GM23338 (cell line): ENCODE data around the gene RHEBL1. TPM values are rescaled to one million over a fixed set of nuclear protein-coding genes. Genes with fewer than 3 reads are reported as not detected.

Source experiments
- ATAC-seq: fragments of 200-7000 bp; cut with Tn5 transposase; 3 replicates; pipeline ENCODE4 v1.9.1; 2020
- DNase-seq: peaks from one replicate; pipeline ENCODE4 v3.0.0-alpha.2; 2015; ENCODE audit warnings: low spot score
- H2AFZ ChIP-seq: fragments of 200-600 bp; sonication (generic); 2 replicates; pipeline ENCODE4 v1.8.0; 2016; ENCODE audit warnings: antibody characterized with exemption, mild to moderate bottlenecking, moderate library complexity
- H3F3A ChIP-seq: fragments of 200-600 bp; sonication (generic); replicated peaks from 2 replicates; pipeline ENCODE4 v1.8.0; 2017; ENCODE audit warnings: antibody characterized with exemption, mixed run types, low read depth
- H3K27ac ChIP-seq: fragments of 200-600 bp; sonication (generic); 2 replicates; pipeline ENCODE4 v1.6.1; 2016; ENCODE audit warnings: low read depth
- H3K27me3 ChIP-seq: fragments of 200-600 bp; sonication (generic); 2 replicates; pipeline ENCODE4 v1.8.0; 2016; ENCODE audit warnings: mild to moderate bottlenecking, mixed run types, moderate library complexity; ENCODE audit not compliant: insufficient read depth
- H3K36me3 ChIP-seq: fragments of 200-600 bp; sonication (generic); 2 replicates; pipeline ENCODE4 v1.8.0; 2016; ENCODE audit warnings: mild to moderate bottlenecking; ENCODE audit not compliant: insufficient read depth
- H3K4me1 ChIP-seq: fragments of 200-600 bp; sonication (generic); 2 replicates; pipeline ENCODE4 v1.8.0; 2016; ENCODE audit warnings: mild to moderate bottlenecking, moderate library complexity; ENCODE audit not compliant: insufficient read depth
- H3K4me2 ChIP-seq: fragments of 200-600 bp; sonication (generic); 2 replicates; pipeline ENCODE4 v1.7.1; 2017; ENCODE audit warnings: mixed run types
- H3K4me3 ChIP-seq: fragments of 200-600 bp; sonication (generic); 2 replicates; pipeline ENCODE4 v1.6.1; 2016; ENCODE audit warnings: mixed run types
- H3K79me2 ChIP-seq: fragments of 200-600 bp; sonication (generic); replicated peaks from 2 replicates; pipeline ENCODE4 v1.8.0; 2017; ENCODE audit warnings: mild to moderate bottlenecking; ENCODE audit not compliant: insufficient read depth
- H3K9me2 ChIP-seq: fragments of 200-600 bp; sonication (generic); 2 replicates; pipeline ENCODE4 v1.8.0; 2017; ENCODE audit not compliant: insufficient read depth
- H4K20me1 ChIP-seq: fragments of 200-600 bp; sonication (generic); replicated peaks from 2 replicates; pipeline ENCODE4 v1.8.0; 2017; ENCODE audit warnings: mild to moderate bottlenecking; ENCODE audit not compliant: insufficient read depth
- H3K27ac Mint-ChIP-seq: 2 replicates; pipeline ENCODE4 v1.8.0; 2020; ENCODE audit warnings: inconsistent platforms, mild to moderate bottlenecking, moderate library complexity, mixed read lengths
- H3K27me3 Mint-ChIP-seq: 3 replicates; pipeline ENCODE4 v1.8.0; 2022; ENCODE audit warnings: low read depth, mild to moderate bottlenecking, moderate library complexity, mixed read lengths, inconsistent platforms; ENCODE audit not compliant: insufficient read depth, poor library complexity
- H3K36me3 Mint-ChIP-seq: 3 replicates; pipeline ENCODE4 v1.8.0; 2021; ENCODE audit warnings: low read depth, mild to moderate bottlenecking, inconsistent platforms, moderate library complexity, mixed read lengths
- H3K4me1 Mint-ChIP-seq: 3 replicates; pipeline ENCODE4 v1.8.0; 2020; ENCODE audit warnings: mild to moderate bottlenecking, inconsistent platforms, mixed read lengths
- H3K4me3 Mint-ChIP-seq: 3 replicates; pipeline ENCODE4 v1.8.0; 2021; ENCODE audit warnings: moderate library complexity, mild to moderate bottlenecking, inconsistent platforms, mixed read lengths
- H3K9me3 Mint-ChIP-seq: 3 replicates; pipeline ENCODE4 v1.8.0; 2020; ENCODE audit warnings: moderate library complexity, mild to moderate bottlenecking, inconsistent platforms, mixed read lengths
- CREB1 ChIP-seq: fragments of 250-450 bp; sonication (Bioruptor Pico); IDR thresholded peaks from 2 replicates; pipeline ENCODE4 v1.5.0; 2020; ENCODE audit warnings: low read depth, mild to moderate bottlenecking, moderate library complexity
- CTCF ChIP-seq, 2 experiments: fragments of 200-600 bp in 1 of 2; sonication (generic) in 1 of 2; conservative IDR thresholded peaks; 2 replicates each; pipeline versions ENCODE4 v1.5.1 to v1.6.1; 2016 to 2017; ENCODE audit warnings: antibody characterized with exemption in 2 of 2, low read depth in 2 of 2, mild to moderate bottlenecking in 2 of 2, moderate library complexity in 1 of 2
- ETS1 ChIP-seq: IDR thresholded peaks from 2 replicates; pipeline ENCODE4 v1.6.1; 2016; ENCODE audit warnings: antibody characterized with exemption
- EZH2 ChIP-seq: fragments of 200-600 bp; sonication (generic); IDR thresholded peaks from one replicate; pipeline ENCODE4 v1.8.0; 2017; ENCODE audit warnings: antibody characterized with exemption, mild to moderate bottlenecking, low read depth; ENCODE audit not compliant: unreplicated experiment
- JUNB ChIP-seq: IDR thresholded peaks from one replicate; pipeline ENCODE4 v1.6.1; 2016; ENCODE audit warnings: antibody characterized with exemption; ENCODE audit not compliant: unreplicated experiment
- NANOG ChIP-seq: IDR thresholded peaks from 2 replicates; pipeline ENCODE4 v1.6.1; 2016; ENCODE audit warnings: antibody characterized with exemption, borderline replicate concordance
- POLR2AphosphoS5 ChIP-seq: IDR thresholded peaks from 2 replicates; pipeline ENCODE4 v1.6.1; 2016; ENCODE audit warnings: antibody characterized with exemption, low read depth
- REST ChIP-seq: IDR thresholded peaks from one replicate; pipeline ENCODE4 v1.6.1; 2018; ENCODE audit warnings: antibody characterized with exemption; ENCODE audit not compliant: unreplicated experiment
- STAT1 ChIP-seq: IDR thresholded peaks from one replicate; pipeline ENCODE4 v1.6.1; 2016; ENCODE audit warnings: antibody characterized with exemption; ENCODE audit not compliant: unreplicated experiment
- ZNF114 ChIP-seq: fragments of 250-450 bp; sonication (Bioruptor Pico); IDR thresholded peaks from 2 replicates; pipeline ENCODE4 v1.5.0; 2020; ENCODE audit warnings: mild to moderate bottlenecking, moderate library complexity
- long read RNA-seq: library from polyadenylated mRNA; unstranded; transcript quantifications from one replicate; pipeline ENCODE4 v2.0.0, GENCODE V29; 2020; ENCODE audit not compliant: unreplicated experiment
- polyA plus RNA-seq: library from polyadenylated mRNA; unstranded; fragments of >200 nt; fragmentation: Nextera tagmentation; extraction: Ambion mirVana; gene quantifications from 2 replicates; pipeline ENCODE4 v1.2.1, GENCODE V29; 2016
- total RNA-seq: library from RNA; depleted of rRNA; stranded (reverse); fragments of >200 nt; shearing (Covaris generic); gene quantifications from 2 replicates; pipeline ENCODE4 v1.2.3, GENCODE V29; 2014; rRNA removed
- TF ChIP-seq, protein P1 (sequence below): fragments of 250-450 bp; sonication (Bioruptor Pico); IDR thresholded peaks from 2 replicates; pipeline ENCODE4 v1.5.0; 2020; ENCODE audit warnings: mild to moderate bottlenecking, moderate library complexity

RHEBL1 gene
- total RNA-seq (6.7 and 11.8 TPM in 2 replicates), polyA plus RNA-seq (9.4 and 10.7 TPM in 2 replicates)
- long read RNA-seq, transcript RHEBL1-201 (8 exons, 1,210 nt): major isoform, 10 of 16 reads
- long read RNA-seq, partial matches to known transcripts: 0 of 16 reads
- long read RNA-seq, other reads (novel, unspliced or antisense): 4 of 16 reads

DNA sequence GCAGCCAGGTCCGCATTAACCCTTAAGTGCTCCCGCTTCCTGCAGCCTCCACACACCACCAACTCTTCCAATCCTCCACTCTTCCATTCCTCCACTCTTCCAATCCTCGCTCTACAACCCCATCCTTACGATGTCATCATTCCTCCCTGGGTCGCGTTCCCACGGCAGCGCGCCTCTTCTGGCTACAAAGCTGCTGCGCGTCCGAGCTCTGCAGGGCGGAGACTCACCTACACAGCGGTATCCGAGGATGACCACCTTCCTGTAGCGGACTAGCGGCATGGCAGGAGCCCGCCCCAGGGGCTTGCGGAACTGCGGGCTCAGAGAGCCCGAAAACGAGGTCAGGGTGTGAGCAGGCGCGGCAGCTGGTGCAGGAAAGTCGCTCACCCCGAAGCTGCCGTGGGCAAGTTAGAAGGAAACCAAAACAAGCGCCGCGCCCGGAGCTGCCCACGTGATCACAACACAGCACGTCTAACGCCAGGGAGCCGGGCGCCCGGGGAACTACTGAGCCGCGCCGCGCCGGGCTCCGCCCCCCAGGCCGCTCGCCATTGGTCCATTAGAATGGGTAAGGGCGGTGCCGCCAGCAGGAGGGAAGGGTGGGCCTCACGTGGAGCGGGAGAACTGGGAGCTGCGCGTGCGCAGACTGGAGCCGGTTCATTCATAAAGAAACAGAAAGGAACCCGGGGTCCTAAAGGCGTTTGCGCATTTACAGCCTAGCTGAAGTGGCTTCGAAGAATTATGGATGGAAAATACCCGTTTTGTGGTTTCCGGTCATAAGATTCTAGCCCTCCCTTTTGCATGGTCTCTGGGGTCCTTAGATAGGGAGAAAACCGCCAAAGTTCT is at the start of gene RHEBL1:
Gene RHEBL1 (minus strand): TSS at position 473 of the 840 bp plus-strand sequence. CDS start 194 bp downstream, at position 279.
- H3K4me1 ChIP-seq: peaks cover 10% of the 10 kb centered on the region; the same call in 1 of the 2 replicates
- H3K4me2 ChIP-seq: peak within 1 kb of the TSS; percentile 89
- Mint-ChIP-seq H3K4me1 (peaks cover 10% of the 10 kb centered on the region), H3K27ac (peak within 1 kb of the TSS; percentile 4; the same call in 1 of the 2 replicates), H3K4me3 (peak within 1 kb of the TSS; percentile 87), H3K27me3 (peaks cover 14% of the 10 kb centered on the region), H3K9me3 (no peaks in the 10 kb centered on the region; the same call in 2 of the 3 replicates), H3K36me3 (0 out of 3 replicates have a peak, but pooled peaks cover 4% of the 10 kb centered on the region)
- no peaks in the 10 kb centered on the region for H3K79me2 ChIP-seq
- peaks cover 5% of the 10 kb centered on the region; the same call in 1 of the 2 replicates for H3F3A ChIP-seq
- H3K4me3 ChIP-seq: peak within 1 kb of the TSS; percentile 94
- DNase-seq: peak; percentile 97
- no peaks in the 10 kb centered on the region for H3K36me3 ChIP-seq
- ATAC-seq: peak; percentile 94
- peak within 1 kb of the TSS; percentile 90 for H2AFZ ChIP-seq
- TF ChIP-seq POLR2AphosphoS5 (peak; percentile 52), ETS1 (no peak), STAT1 (no peak), CTCF (conservative IDR thresholded peaks at IDR 0.05; ENCODE audit: low read depth in 2 of 2) (peak; percentile 22 to 28; a peak in 3 of 4 replicates), EZH2 (no peak), CREB1 (peak; percentile 5; the same call in 1 of the 2 replicates), NANOG (0 out of 2 replicates have a peak, but pooled peaks have one; percentile 31), ZNF114 (CRISPR knock-in tag) (no peak), JUNB (no peak), REST (no peak)
- TF ChIP-seq, protein P1, sequence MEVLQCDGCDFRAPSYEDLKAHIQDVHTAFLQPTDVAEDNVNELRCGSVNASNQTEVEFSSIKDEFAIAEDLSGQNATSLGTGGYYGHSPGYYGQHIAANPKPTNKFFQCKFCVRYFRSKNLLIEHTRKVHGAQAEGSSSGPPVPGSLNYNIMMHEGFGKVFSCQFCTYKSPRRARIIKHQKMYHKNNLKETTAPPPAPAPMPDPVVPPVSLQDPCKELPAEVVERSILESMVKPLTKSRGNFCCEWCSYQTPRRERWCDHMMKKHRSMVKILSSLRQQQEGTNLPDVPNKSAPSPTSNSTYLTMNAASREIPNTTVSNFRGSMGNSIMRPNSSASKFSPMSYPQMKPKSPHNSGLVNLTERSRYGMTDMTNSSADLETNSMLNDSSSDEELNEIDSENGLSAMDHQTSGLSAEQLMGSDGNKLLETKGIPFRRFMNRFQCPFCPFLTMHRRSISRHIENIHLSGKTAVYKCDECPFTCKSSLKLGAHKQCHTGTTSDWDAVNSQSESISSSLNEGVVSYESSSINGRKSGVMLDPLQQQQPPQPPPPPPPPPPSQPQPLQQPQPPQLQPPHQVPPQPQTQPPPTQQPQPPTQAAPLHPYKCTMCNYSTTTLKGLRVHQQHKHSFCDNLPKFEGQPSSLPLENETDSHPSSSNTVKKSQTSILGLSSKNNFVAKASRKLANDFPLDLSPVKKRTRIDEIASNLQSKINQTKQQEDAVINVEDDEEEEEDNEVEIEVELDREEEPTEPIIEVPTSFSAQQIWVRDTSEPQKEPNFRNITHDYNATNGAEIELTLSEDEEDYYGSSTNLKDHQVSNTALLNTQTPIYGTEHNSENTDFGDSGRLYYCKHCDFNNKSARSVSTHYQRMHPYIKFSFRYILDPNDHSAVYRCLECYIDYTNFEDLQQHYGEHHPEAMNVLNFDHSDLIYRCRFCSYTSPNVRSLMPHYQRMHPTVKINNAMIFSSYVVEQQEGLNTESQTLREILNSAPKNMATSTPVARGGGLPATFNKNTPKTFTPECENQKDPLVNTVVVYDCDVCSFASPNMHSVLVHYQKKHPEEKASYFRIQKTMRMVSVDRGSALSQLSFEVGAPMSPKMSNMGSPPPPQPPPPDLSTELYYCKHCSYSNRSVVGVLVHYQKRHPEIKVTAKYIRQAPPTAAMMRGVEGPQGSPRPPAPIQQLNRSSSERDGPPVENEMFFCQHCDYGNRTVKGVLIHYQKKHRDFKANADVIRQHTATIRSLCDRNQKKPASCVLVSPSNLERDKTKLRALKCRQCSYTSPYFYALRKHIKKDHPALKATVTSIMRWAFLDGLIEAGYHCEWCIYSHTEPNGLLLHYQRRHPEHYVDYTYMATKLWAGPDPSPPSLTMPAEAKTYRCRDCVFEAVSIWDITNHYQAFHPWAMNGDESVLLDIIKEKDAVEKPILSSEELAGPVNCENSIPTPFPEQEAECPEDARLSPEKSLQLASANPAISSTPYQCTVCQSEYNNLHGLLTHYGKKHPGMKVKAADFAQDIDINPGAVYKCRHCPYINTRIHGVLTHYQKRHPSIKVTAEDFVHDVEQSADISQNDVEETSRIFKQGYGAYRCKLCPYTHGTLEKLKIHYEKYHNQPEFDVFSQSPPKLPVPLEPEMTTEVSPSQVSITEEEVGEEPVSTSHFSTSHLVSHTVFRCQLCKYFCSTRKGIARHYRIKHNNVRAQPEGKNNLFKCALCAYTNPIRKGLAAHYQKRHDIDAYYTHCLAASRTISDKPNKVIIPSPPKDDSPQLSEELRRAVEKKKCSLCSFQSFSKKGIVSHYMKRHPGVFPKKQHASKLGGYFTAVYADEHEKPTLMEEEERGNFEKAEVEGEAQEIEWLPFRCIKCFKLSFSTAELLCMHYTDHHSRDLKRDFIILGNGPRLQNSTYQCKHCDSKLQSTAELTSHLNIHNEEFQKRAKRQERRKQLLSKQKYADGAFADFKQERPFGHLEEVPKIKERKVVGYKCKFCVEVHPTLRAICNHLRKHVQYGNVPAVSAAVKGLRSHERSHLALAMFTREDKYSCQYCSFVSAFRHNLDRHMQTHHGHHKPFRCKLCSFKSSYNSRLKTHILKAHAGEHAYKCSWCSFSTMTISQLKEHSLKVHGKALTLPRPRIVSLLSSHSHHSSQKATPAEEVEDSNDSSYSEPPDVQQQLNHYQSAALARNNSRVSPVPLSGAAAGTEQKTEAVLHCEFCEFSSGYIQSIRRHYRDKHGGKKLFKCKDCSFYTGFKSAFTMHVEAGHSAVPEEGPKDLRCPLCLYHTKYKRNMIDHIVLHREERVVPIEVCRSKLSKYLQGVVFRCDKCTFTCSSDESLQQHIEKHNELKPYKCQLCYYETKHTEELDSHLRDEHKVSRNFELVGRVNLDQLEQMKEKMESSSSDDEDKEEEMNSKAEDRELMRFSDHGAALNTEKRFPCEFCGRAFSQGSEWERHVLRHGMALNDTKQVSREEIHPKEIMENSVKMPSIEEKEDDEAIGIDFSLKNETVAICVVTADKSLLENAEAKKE (CRISPR knock-in tag): no peak
- H3K27ac ChIP-seq: no peak within 1 kb of the TSS
- H3K9me2 ChIP-seq: no peaks in the 10 kb centered on the region
- H4K20me1 ChIP-seq: no peaks in the 10 kb centered on the region
- peaks cover 7% of the 10 kb centered on the region for H3K27me3 ChIP-seq
